HG03045 (cell line): Measurements from ENCODE around the gene USP20.
A peak's percentile ranks its signal among the peaks of the same experiment; 100 is the strongest.
"Not testable (repeated sequence)": the region's sequence is repeated elsewhere in the genome, so short reads cannot be mapped to it uniquely, and the experiment has no call there.

ENCODE experiments used
- ATAC-seq: cut with Tn5 transposase; IDR thresholded peaks from one replicate; pipeline ENCODE4 v1.9.1; 2021; ENCODE audit warnings: mild to moderate bottlenecking, moderate library complexity; ENCODE audit not compliant: unreplicated experiment

Gene USP20

DNA sequence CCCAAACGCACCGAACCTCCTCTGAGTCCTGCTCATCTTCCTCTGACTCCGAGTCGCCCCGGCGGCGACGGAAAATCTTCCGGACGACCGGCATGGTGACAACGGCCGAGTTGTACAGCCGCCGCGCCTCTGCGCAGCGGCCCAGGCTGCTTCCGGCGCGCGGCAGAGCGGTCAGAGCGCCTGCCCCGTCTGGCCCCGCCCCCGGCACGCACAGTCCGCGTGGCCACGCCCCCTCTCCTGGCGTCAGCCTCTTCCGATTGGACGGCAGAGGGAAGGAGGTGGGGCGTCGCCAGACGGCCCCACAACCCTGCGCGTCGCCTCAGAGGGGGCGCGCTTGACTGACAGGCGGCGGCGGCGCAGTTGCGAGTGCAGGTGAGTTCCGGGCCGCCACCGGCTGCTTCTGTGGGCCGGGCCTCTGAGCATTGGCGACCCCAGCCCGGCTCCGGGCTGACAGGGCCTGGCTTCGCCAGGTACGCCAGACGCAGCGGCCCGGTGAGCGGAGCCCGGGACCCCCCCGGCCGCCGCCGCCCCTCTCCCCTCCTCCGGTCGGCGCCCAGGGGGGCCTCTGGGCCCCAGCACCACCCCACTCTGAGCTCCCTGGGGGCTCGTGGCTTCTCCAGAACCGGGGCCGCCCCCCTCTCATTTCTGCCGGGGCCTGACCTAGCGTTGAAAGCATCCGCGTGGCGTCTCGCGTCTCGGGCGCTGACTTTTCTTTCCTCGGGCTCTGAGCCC is at the start of gene USP20, which contains the start of gene C9orf78:
USP20 (plus strand) TSS at position 331 of the 732 bp plus-strand sequence. CDS start 17,098 bp downstream, outside the sequence.
C9orf78 (minus strand) TSS at position 148 of the 732 bp plus-strand sequence; CDS start at position 94, 54 bp downstream.
- ATAC-seq: peak; percentile 89

DNA sequence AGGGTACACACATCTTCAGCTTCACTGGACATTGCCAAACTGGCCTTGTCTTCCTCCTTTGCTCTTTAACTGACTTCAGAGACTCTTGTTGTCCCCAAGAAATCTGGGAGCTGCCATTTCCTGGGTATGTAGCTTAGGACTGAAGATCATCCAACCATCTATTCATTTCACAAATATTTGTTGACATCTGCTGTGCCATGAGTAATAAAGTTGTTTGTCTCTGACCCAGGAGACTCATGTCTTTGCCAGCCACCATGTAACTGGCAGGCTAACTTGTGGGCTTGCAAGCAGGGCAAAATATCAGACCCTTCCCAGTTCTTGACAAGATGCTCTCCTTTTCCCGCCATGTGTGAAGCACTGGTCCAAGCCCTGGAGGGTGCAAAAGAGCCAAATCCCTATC is 49.4 kb upstream of the USP20 start:
- ATAC-seq: no peak

DNA sequence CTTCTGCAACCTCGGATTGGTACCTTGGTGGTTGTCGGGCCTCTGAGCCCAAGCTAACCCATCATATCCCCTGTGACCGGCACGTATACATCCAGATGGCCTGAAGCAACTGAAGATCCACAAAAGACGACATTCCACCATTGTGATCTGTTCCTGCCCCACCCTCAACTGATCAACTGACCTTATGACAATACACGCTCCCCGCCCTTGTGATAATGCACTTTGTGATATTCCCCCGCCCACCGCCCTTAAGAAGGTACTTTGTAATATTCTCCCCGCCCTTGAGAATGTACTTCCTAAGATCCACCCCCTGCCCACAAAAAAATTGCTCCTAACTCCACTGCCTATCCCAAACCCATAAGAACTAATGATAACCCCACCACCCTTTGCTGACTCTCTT is 48.8 kb upstream of the USP20 start:
- ATAC-seq: no peak

DNA sequence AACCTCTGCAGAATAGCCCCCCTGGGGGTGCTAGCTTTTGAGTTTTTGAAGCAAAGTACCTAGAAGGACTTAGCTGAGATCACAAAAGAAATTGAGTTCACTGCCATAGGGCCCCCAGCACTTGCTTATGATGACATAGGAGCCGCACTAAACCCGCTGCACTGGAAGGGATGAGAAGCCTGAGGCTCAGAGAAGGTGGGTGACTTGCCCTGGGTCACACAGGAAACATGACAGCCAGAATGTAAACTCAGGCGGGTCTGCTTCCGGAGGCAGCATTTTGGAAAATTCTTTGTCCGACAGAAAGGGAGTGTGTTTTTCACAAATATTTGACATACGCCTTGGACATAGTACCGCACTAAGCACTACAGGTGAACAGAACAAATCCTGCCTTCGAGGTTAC is 40.7 kb upstream of the USP20 start:
- no peak for ATAC-seq

DNA sequence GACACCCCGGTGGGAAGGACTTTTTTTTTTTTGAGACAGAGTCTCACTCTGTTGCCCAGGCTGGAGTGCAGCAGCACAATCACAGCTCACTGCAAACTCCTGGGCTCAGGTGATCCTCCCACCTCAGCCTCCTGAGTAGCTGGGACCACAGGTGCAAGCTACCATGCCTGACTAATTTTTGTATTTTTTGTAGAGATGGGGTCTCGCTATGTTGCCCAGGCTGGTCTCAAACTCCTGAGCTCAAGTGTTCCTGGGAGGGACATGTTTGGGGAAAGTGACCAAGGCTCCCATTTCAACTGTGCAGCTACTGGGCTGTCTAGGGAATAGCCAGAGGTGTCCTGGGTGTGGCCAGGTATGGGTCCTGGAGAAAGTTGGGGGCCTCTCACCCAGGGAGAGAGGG is 39.2 kb upstream of the USP20 start:
- ATAC-seq: not testable (repeated sequence)

DNA sequence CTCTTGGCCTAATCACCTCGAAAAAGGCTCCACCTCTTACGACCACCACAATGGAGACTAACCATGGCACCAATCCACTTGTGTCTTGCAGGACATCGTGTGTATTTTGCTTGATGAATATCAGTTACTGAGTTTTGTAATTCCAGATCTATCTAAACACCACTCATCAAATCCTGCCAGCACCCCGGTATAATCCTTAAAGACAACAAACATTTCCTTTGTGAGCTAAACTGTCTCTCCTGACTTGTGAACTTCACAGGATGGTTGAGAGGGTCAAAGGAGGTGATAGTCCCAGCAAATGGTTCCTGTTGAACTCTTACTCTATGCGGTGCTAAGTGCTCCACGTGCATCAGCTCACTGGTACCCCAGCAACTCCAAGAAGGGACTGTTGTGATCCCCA is 36.3 kb upstream of the USP20 start:
- no peak for ATAC-seq

DNA sequence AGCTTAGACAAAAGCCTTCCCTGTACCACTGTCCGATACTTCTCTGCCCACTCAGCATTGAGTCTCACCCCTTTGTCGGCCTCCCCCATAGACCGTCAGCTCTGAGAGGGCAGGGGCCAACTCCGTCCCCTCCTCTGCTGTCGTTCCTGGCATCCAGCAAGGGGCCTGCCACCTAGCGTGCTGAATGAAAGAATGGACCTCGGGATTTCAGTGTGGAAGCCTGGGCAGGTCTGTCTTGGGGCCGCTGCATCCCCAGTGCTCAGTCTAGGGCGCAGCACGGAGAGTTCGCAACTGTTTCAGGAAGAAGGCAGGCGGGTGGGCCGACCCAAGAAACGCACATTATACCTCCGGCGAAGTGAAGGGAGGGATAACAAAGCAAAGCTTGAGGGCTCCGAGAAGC is 33.8 kb upstream of the USP20 start:
- no peak for ATAC-seq

DNA sequence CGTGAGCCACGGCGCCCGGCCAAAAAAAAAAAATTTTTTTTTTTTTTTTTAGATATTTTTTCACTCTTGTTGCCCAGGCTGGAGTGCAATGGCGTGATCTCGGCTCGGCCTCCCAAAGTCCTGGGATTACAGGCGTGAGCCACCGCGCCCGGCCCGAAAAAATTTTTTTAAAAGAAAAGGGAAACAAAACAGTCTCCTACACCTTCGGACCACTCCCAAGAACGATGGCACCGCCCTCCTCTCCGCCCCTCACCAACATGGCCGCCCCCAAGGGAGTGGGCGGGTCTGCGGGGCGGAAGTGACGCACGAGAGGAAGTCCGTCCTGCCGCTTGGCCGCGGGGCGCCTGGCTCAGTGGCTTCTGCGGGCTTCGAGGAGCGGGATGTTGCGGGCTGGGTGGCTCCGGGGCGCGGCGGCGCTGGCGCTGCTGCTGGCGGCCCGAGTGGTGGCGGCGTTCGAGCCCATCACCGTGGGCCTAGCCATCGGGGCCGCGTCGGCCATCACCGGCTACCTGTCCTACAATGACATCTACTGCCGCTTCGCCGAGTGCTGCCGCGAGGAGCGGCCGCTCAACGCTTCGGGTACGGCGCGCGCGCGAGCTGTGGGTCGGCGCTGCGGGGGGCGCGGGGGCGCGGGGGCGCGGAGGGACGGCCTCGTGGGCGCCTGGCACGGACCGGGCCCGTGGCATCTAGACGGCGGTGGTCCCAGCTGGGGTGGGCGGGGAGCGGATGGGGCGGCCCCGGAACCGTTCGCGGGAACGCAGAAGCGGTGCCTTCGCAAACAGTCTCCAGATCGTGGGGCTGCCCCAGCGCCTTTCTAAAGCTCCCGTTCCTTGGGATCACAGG is 32.2 kb upstream of the USP20 start, which contains the start of gene TOR1B:
TOR1B (plus strand) TSS at position 352 of the 843 bp plus-strand sequence; CDS start at position 381, 29 bp downstream.
- ATAC-seq: peak; percentile 89

DNA sequence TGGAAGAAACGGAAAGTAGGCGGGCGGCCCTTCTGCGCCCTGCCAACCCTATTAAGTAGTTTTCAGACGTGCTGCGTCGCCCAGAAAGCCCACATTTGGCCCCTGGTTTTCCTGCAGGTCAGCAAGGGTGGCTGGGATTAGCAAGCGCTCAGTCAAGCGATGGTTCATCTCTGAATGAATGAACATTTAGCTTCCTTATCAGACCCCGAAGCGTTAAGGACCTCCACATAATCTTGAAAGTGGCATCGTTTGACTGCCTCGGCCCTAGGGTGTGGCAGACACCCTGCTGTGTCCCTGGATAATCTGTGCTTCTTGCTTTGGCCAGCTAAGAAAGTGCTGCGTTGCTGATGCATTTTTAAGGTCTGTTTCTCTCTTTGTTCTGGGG is 31.6 kb upstream of the USP20 start:
- no peak for ATAC-seq

DNA sequence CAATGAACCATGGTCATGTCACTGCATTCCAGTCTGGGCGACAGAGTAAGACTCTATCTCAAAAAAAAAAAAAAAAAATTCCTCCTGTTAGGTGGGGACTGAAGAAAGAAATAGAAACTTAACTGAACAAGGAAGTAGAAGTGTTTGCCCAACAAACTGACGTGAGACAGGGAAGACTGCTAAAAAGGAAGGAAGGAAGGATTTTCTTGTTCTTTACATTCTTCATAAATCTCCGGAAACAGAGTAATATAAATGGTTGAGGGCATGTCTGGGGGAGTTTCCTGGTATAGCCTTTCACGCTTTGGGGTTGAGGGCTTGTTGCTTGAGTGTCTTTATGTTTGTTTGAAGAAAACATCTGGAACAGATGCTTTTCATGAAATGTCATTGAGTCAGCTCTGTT is 29.2 kb upstream of the USP20 start:
- no peak for ATAC-seq

DNA sequence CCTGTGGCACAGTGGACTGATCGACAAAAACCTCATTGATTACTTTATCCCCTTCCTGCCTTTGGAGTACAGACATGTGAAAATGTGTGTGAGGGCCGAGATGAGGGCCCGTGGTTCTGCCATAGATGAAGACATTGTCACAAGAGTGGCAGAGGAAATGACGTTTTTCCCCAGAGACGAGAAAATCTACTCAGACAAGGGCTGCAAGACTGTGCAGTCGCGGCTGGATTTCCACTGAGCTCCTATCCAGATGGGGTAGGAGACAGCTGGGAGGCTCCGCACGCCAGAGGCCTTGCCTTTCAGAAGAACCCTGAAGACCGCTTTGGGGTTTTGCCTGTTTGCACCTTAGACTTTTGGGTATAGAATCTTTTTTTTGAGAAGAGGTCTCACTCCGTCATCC is 25.9 kb upstream of the USP20 start:
- ATAC-seq: no peak

DNA sequence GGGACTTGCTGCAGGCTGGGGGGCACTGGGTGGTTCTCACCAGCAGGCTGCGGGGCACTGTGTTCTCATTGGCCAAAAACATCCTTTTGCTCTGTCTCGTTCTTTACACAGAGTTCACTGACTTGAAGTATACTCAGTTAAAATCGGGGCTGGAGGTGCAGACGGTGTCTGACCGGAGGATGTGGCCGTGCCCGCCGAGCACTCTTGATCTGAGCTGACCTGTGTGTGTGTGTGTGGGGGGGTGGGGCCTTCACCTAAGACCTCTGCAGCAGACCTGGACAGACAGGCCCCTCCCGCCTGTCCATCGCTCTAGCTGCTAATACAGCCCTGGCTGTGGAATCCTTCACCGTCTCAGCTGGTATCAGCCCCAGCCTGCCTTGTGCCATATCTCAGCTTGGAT is 25.1 kb upstream of the USP20 start:
- no peak for ATAC-seq

DNA sequence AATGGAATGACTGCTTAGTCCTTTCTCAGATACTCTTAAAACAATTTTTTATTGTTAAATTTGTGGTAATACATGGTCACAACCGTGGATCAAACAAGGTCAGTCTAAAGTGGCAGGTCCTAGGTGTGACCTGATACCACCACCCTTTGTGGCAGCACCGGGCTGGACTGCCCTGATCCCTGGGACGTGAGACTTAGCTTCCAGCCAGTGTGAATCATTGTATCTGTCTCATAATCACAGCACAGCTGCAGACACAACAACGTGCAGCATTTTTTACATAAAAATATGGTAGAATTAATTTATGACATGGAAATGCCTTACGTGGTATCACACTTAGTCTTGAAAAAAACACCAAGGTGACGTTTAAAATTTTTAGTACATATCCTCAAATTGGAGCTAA is 24.5 kb upstream of the USP20 start:
- no peak for ATAC-seq

DNA sequence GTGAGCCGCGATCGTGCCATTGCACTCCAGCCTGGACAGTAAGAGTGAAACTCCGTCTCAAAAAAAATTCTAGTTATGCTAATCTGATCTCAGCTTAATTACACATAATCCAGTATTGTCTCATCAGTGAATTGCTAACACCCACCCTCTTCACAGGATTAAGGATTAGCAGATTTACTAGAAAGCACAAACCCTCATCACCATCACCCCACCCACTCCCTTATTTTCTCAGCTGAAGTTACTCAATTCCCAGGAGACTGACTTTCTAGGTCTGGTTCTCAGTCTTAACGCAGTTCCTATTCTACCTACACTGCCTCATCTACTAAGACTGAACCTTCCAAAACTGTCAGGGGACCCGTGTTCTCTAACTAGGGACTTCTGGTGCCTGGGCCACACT is 23.3 kb upstream of the USP20 start:
- no peak for ATAC-seq

DNA sequence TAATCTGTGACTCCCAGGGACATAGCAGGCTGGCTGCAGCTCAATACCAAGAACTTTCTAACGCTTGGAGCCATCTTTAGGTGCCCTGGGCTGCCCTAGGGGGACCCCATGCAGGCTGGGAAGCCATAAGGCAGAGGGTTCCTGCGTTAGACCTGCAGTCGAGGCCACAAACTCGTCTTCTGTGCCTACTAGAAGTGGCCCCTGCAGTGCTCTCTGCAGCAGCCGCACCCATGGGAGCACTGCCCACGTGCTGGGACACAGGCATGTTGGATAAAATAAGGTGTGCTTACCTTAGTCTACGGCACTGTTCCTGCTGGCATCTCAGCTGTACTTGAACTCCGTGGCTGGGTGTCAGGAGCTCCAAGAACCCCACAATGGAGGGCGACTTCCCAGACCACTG is 22.9 kb upstream of the USP20 start:
- ATAC-seq: no peak

DNA sequence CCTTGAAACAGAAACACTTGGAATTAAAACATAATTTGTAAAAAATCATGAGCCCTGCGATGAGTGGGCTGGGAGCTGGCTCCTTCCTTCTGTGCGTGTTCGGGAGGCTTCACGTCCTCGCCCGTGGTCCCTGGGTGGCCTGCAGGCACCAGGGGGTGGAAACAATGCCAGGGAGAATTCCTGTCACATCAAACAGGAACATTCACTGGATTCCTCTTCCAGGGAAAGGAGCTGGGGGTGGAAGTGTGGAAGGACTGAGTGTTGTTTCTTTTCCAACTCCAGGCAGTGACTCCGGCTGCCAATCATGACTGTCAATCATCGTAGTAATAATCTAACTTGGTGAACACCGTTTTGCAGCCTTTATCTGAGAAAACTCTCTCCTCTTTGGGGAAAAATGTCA is 21.6 kb upstream of the USP20 start:
- ATAC-seq: no peak

DNA sequence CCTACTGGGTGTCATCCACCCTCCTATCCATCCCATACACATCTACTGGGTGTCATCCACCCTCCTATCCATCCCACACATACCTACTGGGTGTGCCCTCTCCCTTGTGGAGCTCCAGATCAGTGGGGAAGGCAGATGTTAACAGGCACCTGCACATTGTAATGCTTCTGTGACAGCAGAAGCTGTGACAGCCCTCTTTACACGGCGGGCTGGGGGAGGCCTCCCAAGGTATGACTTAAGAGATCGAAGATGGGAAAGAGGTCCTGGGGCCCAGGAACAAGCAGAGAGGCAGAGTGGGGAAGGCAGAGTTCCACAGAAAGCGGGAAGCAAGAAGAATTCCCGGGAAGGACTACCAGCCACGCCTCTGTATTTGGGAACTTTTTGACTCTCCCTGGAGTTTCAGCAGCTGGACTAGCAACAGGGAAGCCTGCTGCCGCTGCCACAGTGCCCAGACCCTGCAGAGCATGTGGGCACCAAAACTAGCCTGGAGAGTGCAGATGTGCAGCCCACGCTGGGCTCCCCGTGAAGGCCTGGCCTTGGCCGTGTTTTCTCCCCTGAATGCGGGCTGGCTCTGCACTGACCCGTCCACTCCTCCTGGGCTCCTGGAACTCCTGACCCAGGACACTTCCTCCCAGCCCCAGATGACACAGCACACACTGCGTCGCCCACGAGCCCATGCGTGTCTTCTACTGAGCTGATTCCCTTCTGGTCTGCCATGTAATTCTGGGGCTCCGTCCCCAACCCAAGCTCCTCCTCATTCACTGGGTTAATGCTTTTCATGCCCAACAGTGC is 20.6 kb upstream of the USP20 start:
- no peak for ATAC-seq

DNA sequence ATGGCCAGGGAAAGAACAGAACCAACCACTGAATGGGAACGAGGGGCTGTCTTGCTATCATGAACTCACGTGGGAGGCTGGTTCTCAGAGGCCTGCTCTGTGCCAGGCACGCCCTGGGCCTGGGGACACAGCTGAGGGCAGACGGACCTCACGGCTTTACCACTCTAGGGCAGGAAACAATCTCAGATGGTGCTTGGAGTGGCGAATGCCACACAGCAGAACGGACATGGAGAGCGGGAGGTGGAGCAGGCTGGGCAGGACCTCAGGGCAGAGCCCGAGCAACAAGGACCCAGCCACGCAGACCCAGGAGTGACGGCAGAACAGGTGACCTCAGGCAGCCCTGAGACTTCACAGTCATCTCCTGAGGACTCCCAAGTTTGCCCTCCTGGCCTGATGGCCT is 20.0 kb upstream of the USP20 start:
- no peak for ATAC-seq

DNA sequence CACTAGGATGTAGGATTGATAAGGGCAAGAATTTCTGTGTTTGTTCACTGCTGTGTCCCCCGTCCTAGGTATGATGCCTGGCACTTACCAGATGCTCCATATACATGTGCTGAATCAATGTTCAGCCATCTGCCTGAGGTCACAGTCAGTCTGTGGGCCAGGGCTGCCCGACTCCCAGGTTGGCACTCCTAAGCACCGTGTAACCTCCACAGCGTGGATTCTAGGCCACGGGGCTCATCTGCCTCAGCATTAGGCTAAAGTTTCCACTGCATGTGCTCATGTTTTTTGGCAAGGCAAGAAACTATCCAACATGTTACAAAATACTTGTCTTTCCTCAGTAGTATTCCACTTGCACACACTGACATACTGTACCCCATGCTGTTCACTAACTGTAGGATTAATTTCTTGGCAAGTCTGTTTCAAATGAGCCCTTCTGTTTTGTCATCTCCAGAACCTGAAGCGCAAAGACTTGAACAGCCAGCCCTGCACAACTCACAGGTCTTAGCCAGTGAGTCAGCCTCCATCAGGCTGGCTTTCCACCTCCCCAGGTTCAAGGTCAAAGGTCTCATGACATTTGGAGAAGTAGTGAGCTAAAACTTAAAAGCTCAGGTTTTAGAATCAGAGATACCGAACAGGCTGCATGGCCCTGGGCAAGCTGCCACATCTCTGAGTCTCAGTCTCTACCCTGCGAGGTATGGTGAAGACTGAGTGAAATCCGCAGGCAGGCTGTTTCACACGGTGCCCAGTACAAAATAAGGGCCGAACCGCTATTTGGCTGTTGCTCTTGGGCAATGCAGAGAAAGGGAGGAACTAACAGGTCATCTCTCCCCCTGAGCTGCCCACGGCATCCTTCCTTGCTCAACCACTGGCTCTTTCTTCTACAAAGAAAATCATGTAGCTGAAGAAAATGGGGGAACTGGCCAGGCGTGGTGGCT is 18.5 kb upstream of the USP20 start:
- ATAC-seq: no peak

DNA sequence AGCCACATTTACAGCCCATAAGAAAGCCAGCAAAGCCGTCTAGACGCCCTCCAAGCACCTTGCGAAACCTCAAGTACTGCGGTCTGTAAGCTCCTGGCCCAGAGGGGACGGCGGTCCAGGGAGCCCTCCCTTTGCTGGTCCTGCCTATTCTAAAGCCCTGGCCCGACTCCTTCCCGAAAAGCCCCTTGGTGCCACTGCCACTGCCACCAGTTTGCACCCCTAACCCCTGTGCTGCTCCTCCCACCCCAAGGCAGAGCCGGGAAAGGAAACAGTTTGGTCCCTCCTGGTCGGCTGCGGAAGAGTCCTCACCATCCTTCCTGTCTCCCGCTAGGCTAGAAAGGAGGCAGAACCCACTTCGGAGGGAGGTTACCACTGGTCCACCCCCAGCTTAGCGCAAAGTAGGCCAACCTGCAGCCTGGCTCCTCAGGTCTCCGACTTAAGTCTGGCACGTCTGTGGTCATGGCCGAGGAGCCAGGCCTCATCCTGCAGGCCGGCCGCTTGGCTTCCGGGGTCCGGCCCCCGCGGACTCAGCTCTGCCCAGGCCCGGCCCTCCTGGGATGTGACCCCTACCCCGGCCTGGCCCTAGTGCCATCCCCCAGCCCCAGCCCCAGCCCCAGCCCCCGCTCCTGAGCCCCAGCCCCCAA is 12.2 kb upstream of the USP20 start:
- no peak for ATAC-seq
